HEK293 (cell line): ENCODE data around the gene KLHL25.
A peak's percentile ranks its signal among the peaks of the same experiment; 100 is the strongest.

Experiments
- CTCF ChIA-PET: fragments of 350-600 bp; formaldehyde crosslinking; extraction: SDS; loops from one replicate; lab custom pipeline; 2021; ENCODE audit warnings: antibody characterized with exemption; lab: Yijun Ruan, JAX
- POLR2A ChIA-PET: fragments of 300-600 bp; formaldehyde crosslinking; extraction: SDS; loops from one replicate; lab custom pipeline; 2020; ENCODE audit warnings: antibody characterized with exemption, inconsistent platforms; lab: Yijun Ruan, JAX
- H3K27ac ChIP-seq: fragments of 200-500 bp; sonication (Bioruptor generic); 2 replicates; pipeline ENCODE4 v1.5.1; 2014; ENCODE audit warnings: low read depth, low read length, control low read depth, inconsistent platforms; ENCODE audit errors: extremely low read depth
- H3K36me3 ChIP-seq, 2 experiments: fragments of 200-500 bp in 1 of 2; sonication (Bioruptor generic) in 1 of 2; 1 replicate in 1 of 2; 2 replicates in 1 of 2; pipeline ENCODE4 v1.5.1; 2014 to 2017; ENCODE audit warnings: inconsistent platforms in 2 of 2, low read length in 2 of 2; ENCODE audit not compliant: control insufficient read depth in 2 of 2, insufficient read depth in 1 of 2
- H3K4me1 ChIP-seq: fragments of 200-500 bp; sonication (Bioruptor generic); 2 replicates; pipeline ENCODE4 v1.5.1; 2014; ENCODE audit warnings: mild to moderate bottlenecking, low read length, inconsistent platforms; ENCODE audit not compliant: control insufficient read depth, insufficient read depth
- H3K4me3 ChIP-seq: 2 replicates; pipeline ENCODE4 v1.5.1; 2011; ENCODE audit warnings: low read depth, mild to moderate bottlenecking, control low read depth, low read length, moderate library complexity
- H3K9me3 ChIP-seq: fragments of 200-500 bp; sonication (Bioruptor generic); 2 replicates; pipeline ENCODE4 v1.5.1; 2014; ENCODE audit warnings: low read depth, low read length, inconsistent platforms; ENCODE audit not compliant: control insufficient read depth, insufficient read depth
- BCL11B ChIP-seq: fragments of 450-650 bp; formaldehyde crosslinking; IDR thresholded peaks from 2 replicates; pipeline ENCODE4 v1.5.1; 2016; ENCODE audit warnings: low read depth, missing biosample characterization, missing genetic modification characterization
- HOXD13 ChIP-seq: sonication (generic); formaldehyde crosslinking; IDR thresholded peaks from 2 replicates; pipeline ENCODE4 v1.8.0; 2022; ENCODE audit warnings: missing genetic modification reagents, borderline replicate concordance
- KLF8 ChIP-seq: fragments of 450-650 bp; formaldehyde crosslinking; IDR thresholded peaks from 2 replicates; pipeline ENCODE4 v1.5.1; 2016; ENCODE audit warnings: missing biosample characterization, missing genetic modification characterization
- MYNN ChIP-seq: fragments of 450-650 bp; formaldehyde crosslinking; IDR thresholded peaks from 2 replicates; pipeline ENCODE4 v1.5.1; 2016; ENCODE audit warnings: missing biosample characterization, missing genetic modification characterization, borderline replicate concordance
- MZF1 ChIP-seq: fragments of 450-650 bp; formaldehyde crosslinking; IDR thresholded peaks from 2 replicates; pipeline ENCODE4 v1.5.1; 2017; ENCODE audit warnings: missing biosample characterization, missing genetic modification characterization, borderline replicate concordance
- RBAK ChIP-seq: fragments of 450-650 bp; formaldehyde crosslinking; IDR thresholded peaks from 2 replicates; pipeline ENCODE4 v1.5.1; 2016; ENCODE audit warnings: missing biosample characterization, missing genetic modification characterization
- ZBTB7A ChIP-seq: fragments of 450-650 bp; formaldehyde crosslinking; IDR thresholded peaks from 2 replicates; pipeline ENCODE4 v1.5.1; 2016; ENCODE audit warnings: low read depth, missing biosample characterization, missing genetic modification characterization
- ZIC2 ChIP-seq: fragments of 450-650 bp; formaldehyde crosslinking; IDR thresholded peaks from 2 replicates; pipeline ENCODE4 v1.5.1; 2016; ENCODE audit warnings: missing biosample characterization, missing genetic modification characterization
- ZNF10 ChIP-seq: fragments of 450-650 bp; formaldehyde crosslinking; IDR thresholded peaks from 2 replicates; pipeline ENCODE4 v1.5.1; 2017; ENCODE audit warnings: missing biosample characterization, missing genetic modification characterization
- ZNF140 ChIP-seq: fragments of 450-650 bp; formaldehyde crosslinking; IDR thresholded peaks from 2 replicates; pipeline ENCODE4 v1.5.1; 2016; ENCODE audit warnings: missing biosample characterization, missing genetic modification characterization
- ZNF248 ChIP-seq: fragments of 450-650 bp; formaldehyde crosslinking; IDR thresholded peaks from 2 replicates; pipeline ENCODE4 v1.5.1; 2017; ENCODE audit warnings: missing biosample characterization, missing genetic modification characterization
- ZNF311 ChIP-seq: fragments of 450-650 bp; formaldehyde crosslinking; IDR thresholded peaks from 2 replicates; pipeline ENCODE4 v1.5.1; 2017; ENCODE audit warnings: missing biosample characterization, missing genetic modification characterization, borderline replicate concordance
- ZNF548 ChIP-seq: fragments of 450-650 bp; formaldehyde crosslinking; IDR thresholded peaks from 2 replicates; pipeline ENCODE4 v1.5.1; 2016; ENCODE audit warnings: missing biosample characterization, missing genetic modification characterization
- ZNF561 ChIP-seq: fragments of 450-650 bp; IDR thresholded peaks from 2 replicates; pipeline ENCODE4 v1.5.1; 2018; ENCODE audit warnings: missing biosample characterization, missing genetic modification characterization, borderline replicate concordance
- ZNF654 ChIP-seq: fragments of 450-650 bp; formaldehyde crosslinking; IDR thresholded peaks from 2 replicates; pipeline ENCODE4 v1.5.1; 2016; ENCODE audit warnings: low read depth, missing biosample characterization, missing genetic modification characterization
- ZNF777 ChIP-seq: fragments of 450-650 bp; formaldehyde crosslinking; IDR thresholded peaks from 2 replicates; pipeline ENCODE4 v1.5.1; 2017; ENCODE audit warnings: missing biosample characterization, missing genetic modification characterization, borderline replicate concordance
- ZNF830 ChIP-seq: fragments of 450-650 bp; IDR thresholded peaks from 2 replicates; pipeline ENCODE4 v1.5.0; 2018; ENCODE audit warnings: missing biosample characterization, missing genetic modification characterization, low read depth, mild to moderate bottlenecking, moderate library complexity
- TF ChIP-seq, protein P1 (sequence below): fragments of 450-650 bp; formaldehyde crosslinking; IDR thresholded peaks from 2 replicates; pipeline ENCODE4 v1.5.1; 2016; ENCODE audit warnings: missing biosample characterization, missing genetic modification characterization
- TF ChIP-seq, protein P2 (sequence below): fragments of 450-650 bp; formaldehyde crosslinking; IDR thresholded peaks from 2 replicates; pipeline ENCODE4 v1.5.1; 2017; ENCODE audit warnings: missing biosample characterization, missing genetic modification characterization
- TF ChIP-seq, protein P3 (sequence below): fragments of 450-650 bp; formaldehyde crosslinking; IDR thresholded peaks from 2 replicates; pipeline ENCODE4 v1.5.1; 2016; ENCODE audit warnings: missing biosample characterization, missing genetic modification characterization

Gene KLHL25

DNA sequence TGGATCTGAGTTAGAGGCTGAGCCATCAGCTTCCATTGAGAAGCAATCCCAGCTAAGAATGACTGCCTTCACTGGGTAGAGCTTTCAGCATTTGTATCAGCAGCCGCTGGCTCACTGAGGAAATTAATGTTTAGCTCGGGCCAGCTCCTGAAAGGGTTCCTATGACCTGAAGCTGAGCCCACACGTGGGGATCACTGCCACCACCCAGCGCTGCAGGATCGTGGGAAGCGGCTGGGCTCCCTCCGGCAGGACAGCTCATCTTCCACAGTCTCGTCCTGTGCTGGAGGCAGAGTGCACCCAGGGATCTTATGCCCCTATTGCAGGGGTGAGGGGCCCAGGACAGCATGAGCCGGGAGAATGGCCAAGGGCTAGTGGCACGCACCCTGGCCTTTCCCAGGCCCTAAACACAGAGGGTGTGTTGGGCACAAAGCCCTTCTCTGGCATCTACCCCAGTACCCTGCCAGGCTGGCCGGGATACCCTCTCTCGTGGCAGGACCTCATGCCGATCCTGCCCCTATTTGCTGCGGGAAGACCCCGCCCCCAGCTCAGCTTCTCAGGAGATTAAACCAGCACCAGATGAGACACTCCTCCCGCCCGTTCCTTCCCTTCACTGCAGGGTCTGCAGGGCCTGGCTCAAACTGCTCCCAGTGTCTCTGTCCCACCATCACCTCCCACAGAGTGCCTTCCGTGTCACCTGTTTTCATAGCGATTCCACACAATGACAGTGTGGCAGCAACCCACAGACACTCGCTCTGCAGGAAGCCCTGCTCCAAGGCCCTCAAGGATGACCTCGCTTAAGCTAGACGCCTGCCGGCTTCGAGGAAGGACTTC is 28.5 kb downstream of the KLHL25 start:
- no peaks in the 10 kb centered on the region for H3K9me3 ChIP-seq
- ChIA-PET POLR2A (no interaction called here), CTCF (interaction anchor here (1.1 kb wide), 1 partner anchor 89 kb away, joined by 4 read pairs; no protein-coding TSS in a partner anchor)
- TF ChIP-seq, protein P1, sequence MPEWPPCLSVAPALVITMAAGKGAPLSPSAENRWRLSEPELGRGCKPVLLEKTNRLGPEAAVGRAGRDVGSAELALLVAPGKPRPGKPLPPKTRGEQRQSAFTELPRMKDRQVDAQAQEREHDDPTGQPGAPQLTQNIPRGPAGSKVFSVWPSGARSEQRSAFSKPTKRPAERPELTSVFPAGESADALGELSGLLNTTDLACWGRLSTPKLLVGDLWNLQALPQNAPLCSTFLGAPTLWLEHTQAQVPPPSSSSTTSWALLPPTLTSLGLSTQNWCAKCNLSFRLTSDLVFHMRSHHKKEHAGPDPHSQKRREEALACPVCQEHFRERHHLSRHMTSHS: no peak
- TF ChIP-seq MZF1 (tag by site-specific recombination): no peak
- no peak for TF ChIP-seq ZNF548 (tag by site-specific recombination)
- TF ChIP-seq ZIC2 (tag by site-specific recombination): peak; percentile 71
- no peak for TF ChIP-seq ZNF140
- TF ChIP-seq HOXD13 (CRISPR knock-in tag): no peak
- no peaks in the 10 kb centered on the region for H3K4me1 ChIP-seq
- H3K4me3 ChIP-seq: no peak overlapping the region
- H3K36me3 ChIP-seq: peaks cover 0 to 12% of the 10 kb centered on the region in 2 experiments; a peak in 1 of 3 replicates
- no peak overlapping the region for H3K27ac ChIP-seq

DNA sequence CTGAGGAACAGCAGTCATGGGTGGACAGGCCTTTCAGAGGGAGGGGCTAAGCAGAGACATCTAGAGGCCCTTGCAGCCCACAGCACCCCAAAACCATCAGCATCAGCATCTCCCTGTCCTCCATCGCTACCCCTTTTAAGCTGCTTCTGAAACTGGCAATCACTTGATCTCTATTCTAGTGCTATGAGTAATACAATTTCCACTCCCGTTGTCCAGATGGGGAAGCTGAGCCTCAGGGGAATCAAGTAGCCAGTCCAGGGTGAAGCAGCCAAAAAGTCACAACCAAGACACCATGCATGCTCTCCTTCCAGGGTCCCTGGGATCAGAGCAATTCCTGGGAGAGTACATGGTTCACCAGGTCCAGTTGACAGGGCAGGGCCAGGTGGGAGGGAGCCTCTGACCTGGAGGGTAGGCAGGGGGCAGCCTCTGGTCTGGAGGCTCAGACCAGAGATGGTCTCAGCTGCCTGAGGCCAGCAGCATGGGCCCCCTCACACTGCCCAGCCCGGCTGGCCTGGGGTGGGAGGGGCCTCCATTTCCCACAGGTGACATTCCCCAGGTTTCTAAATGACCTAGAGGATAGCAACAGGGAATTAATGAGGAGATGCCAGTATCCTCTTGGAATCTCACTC is 30.0 kb downstream of the KLHL25 start:
- ChIA-PET CTCF (interaction anchor here (0.7 to 1.1 kb wide), 4 partner anchors 8 to 934 kb away, joined by 3 to 4 read pairs (median 4); no protein-coding TSS in a partner anchor), POLR2A (no interaction called here)
- H3K27ac ChIP-seq: no peak overlapping the region
- H3K4me3 ChIP-seq: no peak overlapping the region
- no peaks in the 10 kb centered on the region for H3K9me3 ChIP-seq
- TF ChIP-seq ZNF10 (tag by site-specific recombination): no peak
- TF ChIP-seq KLF8 (tag by site-specific recombination): no peak
- TF ChIP-seq ZNF311 (tag by site-specific recombination): no peak
- no peak for TF ChIP-seq ZBTB7A (tag by site-specific recombination)
- no peak for TF ChIP-seq ZNF654 (tag by site-specific recombination)
- no peak for TF ChIP-seq ZNF561 (tag by site-specific recombination)
- no peak for TF ChIP-seq MYNN (tag by site-specific recombination)
- TF ChIP-seq ZNF248 (tag by site-specific recombination): no peak
- TF ChIP-seq BCL11B (tag by site-specific recombination): no peak
- no peak for TF ChIP-seq ZNF830 (tag by site-specific recombination)
- no peak for TF ChIP-seq RBAK (tag by site-specific recombination)
- no peak for TF ChIP-seq ZNF777 (tag by site-specific recombination)
- TF ChIP-seq, protein P2, sequence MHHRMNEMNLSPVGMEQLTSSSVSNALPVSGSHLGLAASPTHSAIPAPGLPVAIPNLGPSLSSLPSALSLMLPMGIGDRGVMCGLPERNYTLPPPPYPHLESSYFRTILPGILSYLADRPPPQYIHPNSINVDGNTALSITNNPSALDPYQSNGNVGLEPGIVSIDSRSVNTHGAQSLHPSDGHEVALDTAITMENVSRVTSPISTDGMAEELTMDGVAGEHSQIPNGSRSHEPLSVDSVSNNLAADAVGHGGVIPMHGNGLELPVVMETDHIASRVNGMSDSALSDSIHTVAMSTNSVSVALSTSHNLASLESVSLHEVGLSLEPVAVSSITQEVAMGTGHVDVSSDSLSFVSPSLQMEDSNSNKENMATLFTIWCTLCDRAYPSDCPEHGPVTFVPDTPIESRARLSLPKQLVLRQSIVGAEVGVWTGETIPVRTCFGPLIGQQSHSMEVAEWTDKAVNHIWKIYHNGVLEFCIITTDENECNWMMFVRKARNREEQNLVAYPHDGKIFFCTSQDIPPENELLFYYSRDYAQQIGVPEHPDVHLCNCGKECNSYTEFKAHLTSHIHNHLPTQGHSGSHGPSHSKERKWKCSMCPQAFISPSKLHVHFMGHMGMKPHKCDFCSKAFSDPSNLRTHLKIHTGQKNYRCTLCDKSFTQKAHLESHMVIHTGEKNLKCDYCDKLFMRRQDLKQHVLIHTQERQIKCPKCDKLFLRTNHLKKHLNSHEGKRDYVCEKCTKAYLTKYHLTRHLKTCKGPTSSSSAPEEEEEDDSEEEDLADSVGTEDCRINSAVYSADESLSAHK (tag by site-specific recombination): no peak
- TF ChIP-seq, protein P3, sequence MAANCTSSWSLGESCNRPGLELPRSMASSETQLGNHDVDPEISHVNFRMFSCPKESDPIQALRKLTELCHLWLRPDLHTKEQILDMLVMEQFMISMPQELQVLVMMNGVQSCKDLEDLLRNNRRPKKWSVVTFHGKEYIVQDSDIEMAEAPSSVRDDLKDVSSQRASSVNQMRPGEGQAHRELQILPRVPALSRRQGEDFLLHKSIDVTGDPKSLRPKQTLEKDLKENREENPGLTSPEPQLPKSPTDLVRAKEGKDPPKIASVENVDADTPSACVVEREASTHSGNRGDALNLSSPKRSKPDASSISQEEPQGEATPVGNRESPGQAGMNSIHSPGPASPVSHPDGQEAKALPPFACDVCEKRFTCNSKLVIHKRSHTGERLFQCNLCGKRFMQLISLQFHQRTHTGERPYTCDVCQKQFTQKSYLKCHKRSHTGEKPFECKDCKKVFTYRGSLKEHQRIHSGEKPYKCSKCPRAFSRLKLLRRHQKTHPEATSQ (tag by site-specific recombination): no peak
- H3K4me1 ChIP-seq: no peaks in the 10 kb centered on the region
- peaks cover 0 to 15% of the 10 kb centered on the region in 2 experiments; a peak in 1 of 3 replicates for H3K36me3 ChIP-seq
